Middle frontal gyrus (tissue), 1 donor: ENCODE measurements around the gene TP63.

Experiments
- DNase-seq: peaks from one replicate; pipeline ENCODE4 v3.0.0-alpha.2; 2015; ENCODE audit warnings: low spot score; ENCODE audit errors: extremely low spot score

Gene TP63

GRCh38 chr3:189909573-189909972, 278.4 kb downstream of the TP63 start:
- DNase-seq, result no peak

- DNase-seq, result no peak
These were observed 279.8 kb downstream of the TP63 start for GRCh38 chr3:189911001-189911400.

GRCh38 chr3:189914799-189915198, 283.6 kb downstream of the TP63 start:
- no peak for DNase-seq

- DNase-seq, result no peak
These were observed 290.6 kb downstream of the TP63 start for GRCh38 chr3:189921770-189922169.

- DNase-seq, result no peak
These were observed 297.0 kb downstream of the TP63 start for GRCh38 chr3:189927975-189928895.

- DNase-seq, result no peak
These were observed 305.2 kb downstream of the TP63 start for GRCh38 chr3:189936201-189936945.

- DNase-seq, result no peak
These were observed 306.3 kb downstream of the TP63 start for GRCh38 chr3:189937302-189938127.

GRCh38 chr3:189941125-189941524, 309.9 kb downstream of the TP63 start:
- DNase-seq, result no peak

- no peak for DNase-seq
These were observed 310.5 kb downstream of the TP63 start for GRCh38 chr3:189941679-189942078.

GRCh38 chr3:189942948-189943347, 311.8 kb downstream of the TP63 start:
- DNase-seq, result no peak

GRCh38 chr3:189944285-189945145, 313.3 kb downstream of the TP63 start:
- DNase-seq, result no peak

- DNase-seq, result no peak
These were observed 314.9 kb downstream of the TP63 start for GRCh38 chr3:189945935-189946709.
